Muscle layer of colon (tissue), 2 donors: ENCODE measurements around the gene ICOSLG.
"Not testable (repeated sequence)": the region's sequence is repeated elsewhere in the genome, so short reads cannot be mapped to it uniquely, and the experiment has no call there.

Source experiments
- H3K27ac ChIP-seq: one replicate; pipeline ENCODE4 v1.7.0; 2013; ENCODE audit warnings: low read depth, mild to moderate bottlenecking, low read length, moderate library complexity
- H3K27me3 ChIP-seq, 2 donors: one replicate each; pipeline ENCODE4 v1.7.0; 2013; ENCODE audit warnings: low read length in 2 of 2, mild to moderate bottlenecking in 2 of 2; ENCODE audit not compliant: insufficient read depth in 2 of 2, control insufficient read depth in 1 of 2
- H3K36me3 ChIP-seq: one replicate; pipeline ENCODE4 v1.7.0; 2013; ENCODE audit warnings: mild to moderate bottlenecking, low read length; ENCODE audit not compliant: insufficient read depth
- H3K4me1 ChIP-seq: one replicate; pipeline ENCODE4 v1.7.0; 2013; ENCODE audit warnings: mild to moderate bottlenecking, low read length; ENCODE audit not compliant: insufficient read depth
- H3K4me3 ChIP-seq, 2 donors: one replicate each; pipeline ENCODE4 v1.7.0; 2013; ENCODE audit warnings: low read length in 2 of 2, low read depth in 1 of 2, mild to moderate bottlenecking in 1 of 2, moderate library complexity in 1 of 2
- H3K9ac ChIP-seq: one replicate; pipeline ENCODE4 v1.7.0; 2013; ENCODE audit warnings: low read length
- H3K9me3 ChIP-seq: one replicate; pipeline ENCODE4 v1.7.0; 2013; ENCODE audit warnings: mild to moderate bottlenecking, low read length
- donor health status: abdominal sarcoma.
- donor health status: Adenocarcinoma of cecum.

The ICOSLG gene

GRCh38 chr21:44190349-44191271, 50.1 kb downstream of the ICOSLG start:
- not testable (repeated sequence) for H3K9me3 ChIP-seq, H3K36me3 ChIP-seq, H3K9ac ChIP-seq, H3K27me3 ChIP-seq, H3K27ac ChIP-seq, H3K4me3 ChIP-seq, H3K4me1 ChIP-seq

- H3K27ac ChIP-seq, H3K27me3 ChIP-seq, H3K36me3 ChIP-seq, H3K9ac ChIP-seq, H3K9me3 ChIP-seq, H3K4me3 ChIP-seq, H3K4me1 ChIP-seq: not testable (repeated sequence)
Observed at GRCh38 chr21:44184862-44185261, 55.9 kb downstream of the ICOSLG start.

GRCh38 chr21:44182202-44182601, 58.5 kb downstream of the ICOSLG start:
- H3K27me3 ChIP-seq, H3K4me1 ChIP-seq, H3K36me3 ChIP-seq, H3K27ac ChIP-seq, H3K4me3 ChIP-seq, H3K9ac ChIP-seq, H3K9me3 ChIP-seq: not testable (repeated sequence)

- not testable (repeated sequence) for H3K9me3 ChIP-seq, H3K36me3 ChIP-seq, H3K4me3 ChIP-seq, H3K27me3 ChIP-seq, H3K27ac ChIP-seq, H3K4me1 ChIP-seq, H3K9ac ChIP-seq
Observed at GRCh38 chr21:44181506-44181905, 59.2 kb downstream of the ICOSLG start.

GRCh38 chr21:44176127-44176526, 64.6 kb downstream of the ICOSLG start:
- H3K4me1 ChIP-seq, H3K4me3 ChIP-seq, H3K36me3 ChIP-seq, H3K9me3 ChIP-seq, H3K27ac ChIP-seq, H3K27me3 ChIP-seq, H3K9ac ChIP-seq: not testable (repeated sequence)

- H3K4me1 ChIP-seq, H3K27ac ChIP-seq, H3K36me3 ChIP-seq, H3K9me3 ChIP-seq, H3K9ac ChIP-seq, H3K27me3 ChIP-seq, H3K4me3 ChIP-seq: not testable (repeated sequence)
Observed at GRCh38 chr21:44175189-44175588, 65.6 kb downstream of the ICOSLG start.
